Nephron progenitor cell (in vitro differentiated cells): ENCODE results near the gene TMEM186.
"Not testable (repeated sequence)": the region's sequence is repeated elsewhere in the genome, so short reads cannot be mapped to it uniquely, and the experiment has no call there.

Source experiments
- DNase-seq: peaks from one replicate; pipeline ENCODE4 v3.0.0; 2021
- H3K27ac Mint-ChIP-seq: 2 replicates; pipeline ENCODE4 v1.8.0; 2021; ENCODE audit warnings: mild to moderate bottlenecking, moderate library complexity, mixed read lengths
- H3K27me3 Mint-ChIP-seq: 2 replicates; pipeline ENCODE4 v1.8.0; 2021; ENCODE audit warnings: mild to moderate bottlenecking, low read depth, mixed read lengths; ENCODE audit not compliant: poor library complexity
- H3K36me3 Mint-ChIP-seq: 2 replicates; pipeline ENCODE4 v1.8.0; 2021; ENCODE audit warnings: low read depth, mixed read lengths
- H3K4me1 Mint-ChIP-seq: 2 replicates; pipeline ENCODE4 v1.8.0; 2021; ENCODE audit warnings: mixed read lengths
- H3K4me3 Mint-ChIP-seq: 2 replicates; pipeline ENCODE4 v1.8.0; 2021; ENCODE audit warnings: mild to moderate bottlenecking, moderate library complexity, mixed read lengths
- H3K9me3 Mint-ChIP-seq: 2 replicates; pipeline ENCODE4 v1.8.0; 2021; ENCODE audit warnings: mild to moderate bottlenecking, moderate library complexity, mixed read lengths
- CTCF ChIP-seq: fragments of 200-600 bp; sonication (generic); IDR thresholded peaks from 2 replicates; pipeline ENCODE4 v1.5.0; 2021; ENCODE audit warnings: antibody characterized with exemption

The TMEM186 gene

GRCh38 chr16:8752706-8753105, 44.7 kb downstream of the TMEM186 start:
- TF ChIP-seq CTCF = no peak
- Mint-ChIP-seq H3K36me3 (peaks cover 37% of the 10 kb centered on the region), H3K27ac (no peak overlapping the region), H3K4me3 (no peak overlapping the region), H3K4me1 (no peaks in the 10 kb centered on the region), H3K9me3 (no peaks in the 10 kb centered on the region), H3K27me3 (peaks cover 2% of the 10 kb centered on the region)
- no peak for DNase-seq

GRCh38 chr16:8751481-8752311, 45.7 kb downstream of the TMEM186 start:
- peaks cover 35% of the 10 kb centered on the region for H3K36me3 Mint-ChIP-seq

GRCh38 chr16:8748944-8749343, 48.5 kb downstream of the TMEM186 start:
- not testable (repeated sequence) for H3K4me3 Mint-ChIP-seq, H3K27me3 Mint-ChIP-seq, H3K4me1 Mint-ChIP-seq, H3K27ac Mint-ChIP-seq, H3K9me3 Mint-ChIP-seq, DNase-seq
- peaks cover 33% of the 10 kb centered on the region for H3K36me3 Mint-ChIP-seq

More at GRCh38 chr16:8751481-8752311, 45.7 kb downstream of the TMEM186 start:
- Mint-ChIP-seq H3K9me3 (no peaks in the 10 kb centered on the region), H3K4me1 (no peaks in the 10 kb centered on the region), H3K4me3 (no peak overlapping the region), H3K27ac (no peak overlapping the region), H3K27me3 (peaks cover 2% of the 10 kb centered on the region)
- no peak for DNase-seq
- no peak for TF ChIP-seq CTCF
